Panc1 (cell line): ENCODE data around the gene UNC13B. TPM values are rescaled to one million over a fixed set of nuclear protein-coding genes. Genes with fewer than 3 reads are reported as not detected.

ENCODE experiments used
- ATAC-seq: fragments of 200-7000 bp; cut with Tn5 transposase; 2 replicates; pipeline ENCODE4 v1.9.1; 2020; ENCODE audit warnings: mild to moderate bottlenecking, moderate library complexity
- BruUV-seq: library from RNA; stranded (reverse); fragments of 400-500 nt; replicated peaks from 2 replicates; lab custom pipeline; 2021; lab: Mats Ljungman, UMichigan
- CTCF ChIA-PET: fragments of 300-600 bp; sonication (Branson Sonifier 250); formaldehyde crosslinking; loops from one replicate; lab custom pipeline; 2022; ENCODE audit warnings: antibody characterized with exemption; lab: Charles Lee
- POLR2A ChIA-PET: fragments of 300-600 bp; sonication (Branson Sonifier 250); formaldehyde crosslinking; loops from one replicate; lab custom pipeline; 2022; ENCODE audit warnings: antibody characterized with exemption; lab: Charles Lee
- DNase-seq: peaks from one replicate; pipeline ENCODE4 v3.0.0-alpha.2; 2010; ENCODE audit warnings: low read depth, low spot score
- H3K27ac ChIP-seq: 2 replicates; pipeline ENCODE4 v1.5.1; 2011; ENCODE audit warnings: mild to moderate bottlenecking, low read length, inconsistent platforms
- H3K27me3 ChIP-seq: fragments of 200-500 bp; sonication (Bioruptor generic); 2 replicates; pipeline ENCODE4 v1.6.0; 2014; ENCODE audit warnings: low read length, inconsistent platforms; ENCODE audit not compliant: control insufficient read depth, insufficient read depth
- H3K36me3 ChIP-seq: fragments of 200-500 bp; sonication (Bioruptor generic); 2 replicates; pipeline ENCODE4 v1.5.1; 2014; ENCODE audit warnings: inconsistent platforms, mild to moderate bottlenecking, low read length, moderate library complexity; ENCODE audit not compliant: control insufficient read depth, insufficient read depth
- H3K4me1 ChIP-seq: 2 replicates; pipeline ENCODE4 v1.5.1; 2011; ENCODE audit warnings: inconsistent platforms, mild to moderate bottlenecking, low read length, moderate library complexity; ENCODE audit not compliant: control insufficient read depth, insufficient read depth
- H3K4me3 ChIP-seq, 2 experiments: 2 replicates each; pipeline ENCODE4 v1.5.1; 2011 to 2012; ENCODE audit warnings: low read depth in 2 of 2, low read length in 2 of 2, mild to moderate bottlenecking in 2 of 2, inconsistent platforms in 1 of 2, moderate library complexity in 1 of 2
- H3K9me3 ChIP-seq: fragments of 200-500 bp; sonication (Bioruptor generic); 2 replicates; pipeline ENCODE4 v1.5.1; 2014; ENCODE audit warnings: low read depth, mild to moderate bottlenecking, inconsistent platforms, low read length, moderate library complexity; ENCODE audit not compliant: control insufficient read depth, insufficient read depth
- CTCF ChIP-seq: fragments of 450-650 bp; IDR thresholded peaks from 2 replicates; pipeline ENCODE4 v1.5.1; 2017; ENCODE audit warnings: mild to moderate bottlenecking
- POLR2AphosphoS5 ChIP-seq: IDR thresholded peaks from 2 replicates; pipeline ENCODE4 v1.6.1; 2012; ENCODE audit warnings: mild to moderate bottlenecking, low read depth, low read length, moderate library complexity
- SIN3A ChIP-seq: IDR thresholded peaks from 2 replicates; pipeline ENCODE4 v1.6.1; 2012; ENCODE audit warnings: low read depth, mild to moderate bottlenecking, low read length, moderate library complexity, borderline replicate concordance; ENCODE audit not compliant: insufficient read depth
- TCF7L2 ChIP-seq: IDR thresholded peaks from 2 replicates; pipeline ENCODE4 v1.6.1; 2011; ENCODE audit warnings: mild to moderate bottlenecking, low read depth, low read length, inconsistent platforms
- in situ Hi-C: cut with HindIII; loops from 2 replicates; pipeline ENCODE4 v1.10.0; 2016; ENCODE audit warnings: low sequenced_read_pairs, low pct_unique_long_range_greater_than_20kb
- intact Hi-C: fragments of 100-400 bp; cut with micrococcal nuclease; formaldehyde crosslinking; loops from one replicate; pipeline ENCODE4 v1.10.0; 2022; ENCODE audit not compliant: unreplicated experiment
- total RNA-seq: library from RNA; stranded (reverse); gene quantifications from one replicate; pipeline ENCODE4 v1.2.1, GENCODE V29; 2021; ENCODE audit not compliant: unreplicated experiment
- TF ChIP-seq, protein P1 (sequence below), 2 experiments: IDR thresholded peaks; 2 replicates each; pipeline ENCODE4 v1.6.1; 2011 to 2012; ENCODE audit warnings: low read depth in 2 of 2, control low read depth in 1 of 2, low read length in 1 of 2, mild to moderate bottlenecking in 1 of 2, moderate library complexity in 1 of 2; ENCODE audit not compliant: insufficient read depth in 1 of 2

UNC13B gene
- total RNA-seq, 1 experiment from 2014 or later = 35.2 TPM

GRCh38 chr9:35229779-35230143, 68.0 kb downstream of the UNC13B start:
- POLR2A ChIA-PET = no interaction called here
- Histone ChIP-seq H3K4me1 (no peaks in the 10 kb centered on the region), H3K4me3 (no peak overlapping the region), H3K27ac (no peak overlapping the region), H3K9me3 (no peaks in the 10 kb centered on the region), H3K27me3 (no peaks in the 10 kb centered on the region), H3K36me3 (no peaks in the 10 kb centered on the region)
- TF ChIP-seq TCF7L2 (no peak), POLR2AphosphoS5 (no peak), CTCF (no peak)
- TF ChIP-seq, protein P1, sequence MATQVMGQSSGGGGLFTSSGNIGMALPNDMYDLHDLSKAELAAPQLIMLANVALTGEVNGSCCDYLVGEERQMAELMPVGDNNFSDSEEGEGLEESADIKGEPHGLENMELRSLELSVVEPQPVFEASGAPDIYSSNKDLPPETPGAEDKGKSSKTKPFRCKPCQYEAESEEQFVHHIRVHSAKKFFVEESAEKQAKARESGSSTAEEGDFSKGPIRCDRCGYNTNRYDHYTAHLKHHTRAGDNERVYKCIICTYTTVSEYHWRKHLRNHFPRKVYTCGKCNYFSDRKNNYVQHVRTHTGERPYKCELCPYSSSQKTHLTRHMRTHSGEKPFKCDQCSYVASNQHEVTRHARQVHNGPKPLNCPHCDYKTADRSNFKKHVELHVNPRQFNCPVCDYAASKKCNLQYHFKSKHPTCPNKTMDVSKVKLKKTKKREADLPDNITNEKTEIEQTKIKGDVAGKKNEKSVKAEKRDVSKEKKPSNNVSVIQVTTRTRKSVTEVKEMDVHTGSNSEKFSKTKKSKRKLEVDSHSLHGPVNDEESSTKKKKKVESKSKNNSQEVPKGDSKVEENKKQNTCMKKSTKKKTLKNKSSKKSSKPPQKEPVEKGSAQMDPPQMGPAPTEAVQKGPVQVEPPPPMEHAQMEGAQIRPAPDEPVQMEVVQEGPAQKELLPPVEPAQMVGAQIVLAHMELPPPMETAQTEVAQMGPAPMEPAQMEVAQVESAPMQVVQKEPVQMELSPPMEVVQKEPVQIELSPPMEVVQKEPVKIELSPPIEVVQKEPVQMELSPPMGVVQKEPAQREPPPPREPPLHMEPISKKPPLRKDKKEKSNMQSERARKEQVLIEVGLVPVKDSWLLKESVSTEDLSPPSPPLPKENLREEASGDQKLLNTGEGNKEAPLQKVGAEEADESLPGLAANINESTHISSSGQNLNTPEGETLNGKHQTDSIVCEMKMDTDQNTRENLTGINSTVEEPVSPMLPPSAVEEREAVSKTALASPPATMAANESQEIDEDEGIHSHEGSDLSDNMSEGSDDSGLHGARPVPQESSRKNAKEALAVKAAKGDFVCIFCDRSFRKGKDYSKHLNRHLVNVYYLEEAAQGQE (IDR thresholded peaks at IDR 0.05; ENCODE audit: insufficient read depth in 1 of 2, low read depth in 2 of 2, low read length in 1 of 2) = no peak
- CTCF ChIA-PET = no interaction called here
- DNase-seq (no peak), ATAC-seq (no peak)
- intact Hi-C loops (no loop called here), in situ Hi-C loops (no loop called here)
- BruUV-seq = no TSS peak

GRCh38 chr9:35232867-35233544, 71.2 kb downstream of the UNC13B start:
- DNase-seq (no peak), ATAC-seq (no peak)
- no peaks in the 10 kb centered on the region for H3K27me3 ChIP-seq
- no peak overlapping the region for H3K27ac ChIP-seq
- no peak overlapping the region for H3K4me3 ChIP-seq
- TF ChIP-seq POLR2AphosphoS5 (no peak), SIN3A (no peak), TCF7L2 (no peak), CTCF (no peak)
- TF ChIP-seq, protein P1 (IDR thresholded peaks at IDR 0.05; ENCODE audit: insufficient read depth in 1 of 2, low read depth in 2 of 2, low read length in 1 of 2) = no peak
- in situ Hi-C loops (no loop called here), intact Hi-C loops (no loop called here)
- POLR2A ChIA-PET = no interaction called here
- no peaks in the 10 kb centered on the region for H3K4me1 ChIP-seq
- CTCF ChIA-PET = no interaction called here
- no peaks in the 10 kb centered on the region for H3K9me3 ChIP-seq
- H3K36me3 ChIP-seq = no peaks in the 10 kb centered on the region
- no TSS peak for BruUV-seq
